Mesodermal cell (in vitro differentiated cells): Measurements from ENCODE around the gene SNX11.

Experiments used
- H3K27ac ChIP-seq: 2 replicates; pipeline ENCODE4 v1.7.0; 2013; ENCODE audit warnings: mild to moderate bottlenecking, low read depth, low read length, moderate library complexity; ENCODE audit not compliant: severe bottlenecking
- H3K36me3 ChIP-seq: 2 replicates; pipeline ENCODE4 v1.7.1; 2013; ENCODE audit warnings: mild to moderate bottlenecking, low read length, moderate library complexity; ENCODE audit not compliant: control insufficient read depth, insufficient read depth
- H3K4me1 ChIP-seq: one replicate; pipeline ENCODE4 v1.7.1; 2013; ENCODE audit warnings: mild to moderate bottlenecking, low read length; ENCODE audit not compliant: insufficient read depth, control insufficient read depth, poor library complexity, severe bottlenecking
- H3K4me3 ChIP-seq: 2 replicates; pipeline ENCODE4 v1.7.0; 2013; ENCODE audit warnings: low read length, control low read depth, mild to moderate bottlenecking; ENCODE audit not compliant: insufficient read depth, poor library complexity, severe bottlenecking; ENCODE audit errors: extremely low read depth
- H3K9me3 ChIP-seq: 2 replicates; pipeline ENCODE4 v1.7.1; 2013; ENCODE audit warnings: mild to moderate bottlenecking, low read length, moderate library complexity; ENCODE audit not compliant: control insufficient read depth
- WGBS, 2 experiments: methylation state at CpG; one replicate each; pipeline ENCODE4 v1.1.5; 2013; ENCODE audit warnings: missing lambda C conversion rate in 2 of 2; ENCODE audit not compliant: insufficient coverage in 2 of 2; 5-methylcytosine and 5-hydroxymethylcytosine counted together

SNX11 gene

GRCh38 chr17:48132385-48132784 lies 24.8 kb downstream of the SNX11 start:
- no peaks in the 10 kb centered on the region for H3K36me3 ChIP-seq
- 92 to 94% methylated on average over 3 to 5 of the region's 5 CpGs for WGBS, 2 experiments
- H3K27ac ChIP-seq, result no peak overlapping the region
- no peak overlapping the region for H3K4me3 ChIP-seq
- H3K9me3 ChIP-seq, result no peaks in the 10 kb centered on the region
- peaks cover 3% of the 10 kb centered on the region for H3K4me1 ChIP-seq

- no peaks in the 10 kb centered on the region for H3K9me3 ChIP-seq
- H3K27ac ChIP-seq, result no peak overlapping the region
- H3K4me3 ChIP-seq, result no peak overlapping the region
- H3K36me3 ChIP-seq, result no peaks in the 10 kb centered on the region
- H3K4me1 ChIP-seq, result peaks cover 1% of the 10 kb centered on the region
- 100% methylated on average over 1 of the region's 3 CpGs for WGBS, 2 experiments
Observed at GRCh38 chr17:48134912-48135480, 27.4 kb downstream of the SNX11 start.

DNA sequence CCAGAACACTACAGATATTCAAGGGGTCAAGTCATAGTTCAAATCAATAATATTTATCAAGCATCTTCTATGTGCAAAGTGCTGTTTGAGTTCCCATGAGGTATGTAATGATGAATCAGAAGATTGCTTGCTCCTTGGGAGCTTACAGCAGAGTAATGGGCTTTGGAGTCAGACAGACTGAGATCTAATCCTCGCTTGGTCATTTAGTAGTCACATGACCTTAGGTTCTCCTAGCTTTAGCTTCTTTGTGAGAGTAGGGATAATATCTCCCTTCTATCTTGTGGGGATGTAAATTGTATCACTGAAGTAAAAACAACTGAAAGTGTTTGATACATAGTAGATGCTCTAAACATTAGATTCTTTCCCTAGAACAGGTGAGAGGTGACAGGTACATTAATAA lies 30.1 kb downstream of the SNX11 start:
- no peaks in the 10 kb centered on the region for H3K36me3 ChIP-seq
- H3K27ac ChIP-seq, result no peak overlapping the region
- H3K9me3 ChIP-seq, result no peaks in the 10 kb centered on the region
- peaks cover 6% of the 10 kb centered on the region for H3K4me1 ChIP-seq
- H3K4me3 ChIP-seq, result no peak overlapping the region
- 100% methylated on average over 1 of the region's 1 CpG; no CpG with 5 or more reads in 1 of the 2 experiments for WGBS, 2 experiments

DNA sequence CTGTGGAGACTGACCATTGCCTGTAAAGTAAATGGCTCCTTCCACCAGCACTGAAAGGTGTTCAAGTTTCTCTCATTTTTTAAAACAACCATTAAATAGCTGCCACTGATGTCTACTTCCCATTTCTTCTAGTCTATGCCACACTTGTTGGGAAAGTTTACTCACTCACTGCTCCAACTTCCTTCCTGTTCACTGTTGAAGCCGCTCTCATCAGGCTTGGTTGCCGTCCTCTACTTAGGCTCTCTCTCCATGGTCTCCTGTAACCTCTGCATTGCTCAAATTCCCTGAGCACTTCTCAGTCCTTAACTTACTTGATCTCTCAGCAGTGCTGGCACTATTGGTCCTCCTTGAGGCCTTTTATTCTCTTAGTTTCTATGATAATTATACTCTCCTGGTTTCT lies 32.4 kb downstream of the SNX11 start:
- Histone ChIP-seq H3K27ac (peak overlapping the region; percentile 57), H3K36me3 (no peaks in the 10 kb centered on the region), H3K4me3 (no peak overlapping the region), H3K4me1 (peaks cover 6% of the 10 kb centered on the region), H3K9me3 (no peaks in the 10 kb centered on the region)
- WGBS, 2 experiments, result 79 to 86% methylated on average over 2 of the region's 2 CpGs

DNA sequence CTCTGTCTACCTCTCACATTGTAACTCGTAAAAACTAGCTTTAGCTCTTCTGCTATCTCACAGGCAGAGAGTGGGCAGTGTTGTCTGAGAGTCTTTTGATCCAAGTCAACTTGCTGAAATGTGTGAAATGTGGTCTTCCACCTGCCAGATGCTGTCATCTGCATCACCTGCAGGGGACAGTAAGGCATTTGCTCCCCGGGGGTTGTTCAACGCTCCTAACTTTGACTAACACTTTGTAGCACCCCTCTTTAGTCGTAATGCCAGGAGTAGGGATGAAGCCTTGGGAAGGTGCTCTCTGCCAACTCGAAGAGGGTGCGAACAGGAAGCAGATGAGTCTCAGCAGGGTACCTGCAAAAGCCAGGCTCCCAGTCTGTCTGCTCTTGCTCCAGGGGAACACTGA lies 36.1 kb downstream of the SNX11 start:
- Histone ChIP-seq H3K36me3 (no peaks in the 10 kb centered on the region), H3K4me3 (no peak overlapping the region), H3K4me1 (peaks cover 6% of the 10 kb centered on the region), H3K27ac (no peak overlapping the region), H3K9me3 (no peaks in the 10 kb centered on the region)
- 59 to 65% methylated on average over 4 of the region's 6 CpGs for WGBS, 2 experiments

DNA sequence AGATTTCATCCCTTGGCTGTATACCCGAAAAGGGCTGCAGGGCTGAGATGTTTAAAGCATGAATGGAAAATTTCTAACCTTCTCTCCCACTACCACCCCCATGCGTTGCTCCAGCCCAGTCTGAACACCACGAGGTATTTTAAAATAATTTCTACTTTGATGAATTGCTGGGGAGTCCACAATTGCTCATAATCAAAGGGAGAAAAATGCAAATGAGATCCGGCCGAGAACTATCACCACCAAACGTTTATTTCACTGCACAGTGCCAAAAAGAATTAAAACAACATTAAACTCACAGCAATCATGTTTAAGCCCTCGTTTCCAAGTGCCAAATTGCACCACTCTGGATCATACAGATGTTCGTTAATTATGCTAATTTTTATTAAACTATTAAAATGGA lies 36.7 kb downstream of the SNX11 start:
- no peak overlapping the region for H3K27ac ChIP-seq

GRCh38 chr17:48144976-48145798 lies 37.6 kb downstream of the SNX11 start:
- peaks cover 3% of the 10 kb centered on the region for H3K4me1 ChIP-seq
- no peaks in the 10 kb centered on the region for H3K9me3 ChIP-seq
- H3K4me3 ChIP-seq, result no peak overlapping the region
- H3K36me3 ChIP-seq, result no peaks in the 10 kb centered on the region
- H3K27ac ChIP-seq, result no peak overlapping the region
- WGBS, 2 experiments, result 89 to 100% methylated on average over 1 of the region's 3 CpGs

More for the DNA sequence above, 36.7 kb downstream of the SNX11 start:
- no peak overlapping the region for H3K4me3 ChIP-seq
- no peaks in the 10 kb centered on the region for H3K36me3 ChIP-seq
- WGBS, 2 experiments, result 60% methylated on average over 1 of the region's 8 CpGs; no CpG with 5 or more reads in 1 of the 2 experiments
- no peaks in the 10 kb centered on the region for H3K9me3 ChIP-seq
- peaks cover 6% of the 10 kb centered on the region for H3K4me1 ChIP-seq

GRCh38 chr17:48148029-48148770 lies 40.6 kb downstream of the SNX11 start:
- H3K4me3 ChIP-seq, result no peak overlapping the region
- H3K36me3 ChIP-seq, result no peaks in the 10 kb centered on the region
- 96 to 97% methylated on average over 10 to 11 of the region's 14 CpGs for WGBS, 2 experiments
- H3K4me1 ChIP-seq, result no peaks in the 10 kb centered on the region
- no peak overlapping the region for H3K27ac ChIP-seq
- no peaks in the 10 kb centered on the region for H3K9me3 ChIP-seq

- H3K36me3 ChIP-seq, result no peaks in the 10 kb centered on the region
- no peak overlapping the region for H3K27ac ChIP-seq
- no peak overlapping the region for H3K4me3 ChIP-seq
- no peaks in the 10 kb centered on the region for H3K4me1 ChIP-seq
- WGBS, 2 experiments, result 47 to 61% methylated on average over 7 to 9 of the region's 16 CpGs
- no peaks in the 10 kb centered on the region for H3K9me3 ChIP-seq
Observed at GRCh38 chr17:48148854-48149786, 41.6 kb downstream of the SNX11 start.
